OCI-LY1 (cell line): Measurements from ENCODE around the gene NFIB.
A peak's percentile ranks its signal among the peaks of the same experiment; 100 is the strongest.

Source experiments
- H2AFZ ChIP-seq: fragments of 200-600 bp; sonication (generic), shearing (Covaris generic); 2 replicates; pipeline ENCODE4 v1.6.0; 2014; ENCODE audit warnings: antibody characterized with exemption, mild to moderate bottlenecking, low read length
- H3F3A ChIP-seq: fragments of 200-600 bp; sonication (generic), shearing (Covaris generic); 2 replicates; pipeline ENCODE4 v1.6.0; 2014; ENCODE audit warnings: mild to moderate bottlenecking, antibody characterized with exemption, low read length, moderate library complexity; ENCODE audit not compliant: insufficient read depth
- H3K27ac ChIP-seq: fragments of 200-600 bp; sonication (generic); 2 replicates; pipeline ENCODE4 v1.5.1; 2014; ENCODE audit warnings: low read length, mixed run types, mild to moderate bottlenecking, low read depth; ENCODE audit not compliant: poor library complexity, severe bottlenecking
- H3K27me3 ChIP-seq: fragments of 200-600 bp; sonication (generic); 2 replicates; pipeline ENCODE4 v1.6.0; 2014; ENCODE audit warnings: antibody characterized with exemption, mild to moderate bottlenecking, low read length, moderate library complexity; ENCODE audit not compliant: insufficient read depth
- H3K36me3 ChIP-seq: fragments of 200-600 bp; sonication (generic); 2 replicates; pipeline ENCODE4 v1.6.1; 2014; ENCODE audit warnings: mild to moderate bottlenecking, antibody characterized with exemption, low read length, moderate library complexity, mixed read lengths; ENCODE audit not compliant: insufficient read depth
- H3K4me1 ChIP-seq: fragments of 200-600 bp; sonication (generic); 2 replicates; pipeline ENCODE4 v1.5.1; 2014; ENCODE audit warnings: mild to moderate bottlenecking, low read length, moderate library complexity; ENCODE audit not compliant: insufficient read depth, severe bottlenecking
- H3K4me2 ChIP-seq: fragments of 200-600 bp; sonication (generic), shearing (Covaris generic); 2 replicates; pipeline ENCODE4 v1.6.1; 2014; ENCODE audit warnings: low read length
- H3K4me3 ChIP-seq: fragments of 200-600 bp; sonication (generic); 2 replicates; pipeline ENCODE4 v1.5.1; 2014; ENCODE audit warnings: low read length, low read depth, mild to moderate bottlenecking, mixed read lengths; ENCODE audit not compliant: poor library complexity, severe bottlenecking
- H3K79me2 ChIP-seq: fragments of 200-600 bp; shearing (Covaris generic); 2 replicates; pipeline ENCODE4 v1.6.1; 2016; ENCODE audit warnings: mixed run types, low read length, mixed read lengths; ENCODE audit not compliant: insufficient read depth
- H3K9ac ChIP-seq: fragments of 200-600 bp; sonication (generic), shearing (Covaris generic); 2 replicates; pipeline ENCODE4 v1.6.1; 2014; ENCODE audit warnings: mild to moderate bottlenecking, low read length, mixed read lengths
- H3K9me2 ChIP-seq: fragments of 200-600 bp; sonication (generic), shearing (Covaris generic); 2 replicates; pipeline ENCODE4 v1.6.1; 2014; ENCODE audit warnings: low read depth, mild to moderate bottlenecking, low read length, mixed read lengths
- H3K9me3 ChIP-seq: fragments of 200-600 bp; shearing (Covaris generic); 2 replicates; pipeline ENCODE4 v1.6.1; 2014; ENCODE audit warnings: low read length, mixed read lengths
- H4K20me1 ChIP-seq: fragments of 200-600 bp; sonication (generic), shearing (Covaris generic); 2 replicates; pipeline ENCODE4 v1.6.0; 2016; ENCODE audit warnings: mild to moderate bottlenecking, low read length; ENCODE audit not compliant: insufficient read depth
- EZH2 ChIP-seq: fragments of 200-600 bp; sonication (generic), shearing (Covaris generic); IDR thresholded peaks from 2 replicates; pipeline ENCODE4 v1.8.0; 2017; ENCODE audit warnings: borderline replicate concordance, mixed run types, mild to moderate bottlenecking, antibody characterized with exemption, low read length, moderate library complexity, mixed read lengths
- TF ChIP-seq, protein P1 (sequence below): fragments of 200-600 bp; sonication (generic), shearing (Covaris generic); IDR thresholded peaks from 2 replicates; pipeline ENCODE4 v1.5.1; 2017; ENCODE audit warnings: mild to moderate bottlenecking, antibody characterized with exemption, low read length, moderate library complexity, mixed read lengths

The NFIB gene

GRCh38 chr9:14313951-14314423, at the start of gene NFIB:
NFIB (minus strand) TSS chr9:14314141; CDS start chr9:14313511, 630 bp downstream.
- peak within 1 kb of the TSS; percentile 69 for H3K4me2 ChIP-seq
- no peak for TF ChIP-seq EZH2
- TF ChIP-seq, protein P1, sequence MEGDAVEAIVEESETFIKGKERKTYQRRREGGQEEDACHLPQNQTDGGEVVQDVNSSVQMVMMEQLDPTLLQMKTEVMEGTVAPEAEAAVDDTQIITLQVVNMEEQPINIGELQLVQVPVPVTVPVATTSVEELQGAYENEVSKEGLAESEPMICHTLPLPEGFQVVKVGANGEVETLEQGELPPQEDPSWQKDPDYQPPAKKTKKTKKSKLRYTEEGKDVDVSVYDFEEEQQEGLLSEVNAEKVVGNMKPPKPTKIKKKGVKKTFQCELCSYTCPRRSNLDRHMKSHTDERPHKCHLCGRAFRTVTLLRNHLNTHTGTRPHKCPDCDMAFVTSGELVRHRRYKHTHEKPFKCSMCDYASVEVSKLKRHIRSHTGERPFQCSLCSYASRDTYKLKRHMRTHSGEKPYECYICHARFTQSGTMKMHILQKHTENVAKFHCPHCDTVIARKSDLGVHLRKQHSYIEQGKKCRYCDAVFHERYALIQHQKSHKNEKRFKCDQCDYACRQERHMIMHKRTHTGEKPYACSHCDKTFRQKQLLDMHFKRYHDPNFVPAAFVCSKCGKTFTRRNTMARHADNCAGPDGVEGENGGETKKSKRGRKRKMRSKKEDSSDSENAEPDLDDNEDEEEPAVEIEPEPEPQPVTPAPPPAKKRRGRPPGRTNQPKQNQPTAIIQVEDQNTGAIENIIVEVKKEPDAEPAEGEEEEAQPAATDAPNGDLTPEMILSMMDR = no peak
- H3F3A ChIP-seq = no peaks in the 10 kb centered on the region
- peak within 1 kb of the TSS; percentile 68 for H3K4me3 ChIP-seq
- no peaks in the 10 kb centered on the region for H3K9me2 ChIP-seq
- no peaks in the 10 kb centered on the region for H3K79me2 ChIP-seq
- peak within 1 kb of the TSS; percentile 42 for H3K27ac ChIP-seq
- no peaks in the 10 kb centered on the region for H3K27me3 ChIP-seq
- H4K20me1 ChIP-seq = no peaks in the 10 kb centered on the region
- peak within 1 kb of the TSS; percentile 78 for H3K9ac ChIP-seq
- no peak within 1 kb of the TSS for H2AFZ ChIP-seq
- no peaks in the 10 kb centered on the region for H3K9me3 ChIP-seq
- peaks cover 47% of the 10 kb centered on the region for H3K4me1 ChIP-seq
- H3K36me3 ChIP-seq = no peaks in the 10 kb centered on the region

DNA sequence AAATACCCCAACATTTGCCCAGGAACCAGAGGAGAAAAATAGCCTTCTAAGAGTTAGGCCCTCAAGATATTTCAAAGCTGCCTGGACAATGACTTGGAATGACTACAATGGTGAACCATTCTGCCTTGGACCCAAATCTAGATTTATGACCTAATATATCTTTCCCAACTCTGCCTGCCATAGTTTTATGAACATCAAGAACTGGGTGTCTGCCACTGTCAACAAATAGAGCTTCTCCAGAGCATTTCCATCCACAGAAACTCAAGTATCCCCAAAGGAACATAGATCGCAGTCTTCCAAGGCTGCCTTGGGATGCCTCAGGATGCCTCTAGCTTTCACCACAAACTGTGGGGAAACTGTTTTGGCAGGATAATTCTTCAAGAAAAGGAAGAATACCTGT, 48.2 kb upstream of the NFIB start:
- H3K27ac ChIP-seq = no peak overlapping the region
- H3K9ac ChIP-seq = no peak overlapping the region
- TF ChIP-seq, protein P1 = no peak
- no peak for TF ChIP-seq EZH2
- H3K27me3 ChIP-seq = no peaks in the 10 kb centered on the region
- no peaks in the 10 kb centered on the region for H3K9me3 ChIP-seq
- no peaks in the 10 kb centered on the region for H3K4me1 ChIP-seq
- H2AFZ ChIP-seq = no peak overlapping the region
- no peak overlapping the region for H3K4me2 ChIP-seq
- H3K9me2 ChIP-seq = no peaks in the 10 kb centered on the region
- no peaks in the 10 kb centered on the region for H3K79me2 ChIP-seq
- no peaks in the 10 kb centered on the region for H3F3A ChIP-seq
- no peaks in the 10 kb centered on the region for H4K20me1 ChIP-seq
- H3K36me3 ChIP-seq = no peaks in the 10 kb centered on the region
- no peak overlapping the region for H3K4me3 ChIP-seq

GRCh38 chr9:14361074-14361473, 47.1 kb upstream of the NFIB start:
- H3F3A ChIP-seq = no peaks in the 10 kb centered on the region
- no peak for TF ChIP-seq EZH2
- TF ChIP-seq, protein P1 = no peak
- H3K27ac ChIP-seq = no peak overlapping the region
- H3K4me1 ChIP-seq = no peaks in the 10 kb centered on the region
- H3K27me3 ChIP-seq = no peaks in the 10 kb centered on the region
- no peaks in the 10 kb centered on the region for H3K9me2 ChIP-seq
- no peaks in the 10 kb centered on the region for H4K20me1 ChIP-seq
- H3K9me3 ChIP-seq = no peaks in the 10 kb centered on the region
- no peaks in the 10 kb centered on the region for H3K36me3 ChIP-seq
- no peak overlapping the region for H3K4me3 ChIP-seq
- no peak overlapping the region for H3K9ac ChIP-seq
- no peak overlapping the region for H3K4me2 ChIP-seq
- H3K79me2 ChIP-seq = no peaks in the 10 kb centered on the region
- H2AFZ ChIP-seq = no peak overlapping the region
